ENCODE data around the gene ANKFN1.
A peak's percentile ranks its signal among the peaks of the same experiment; 100 is the strongest.

The ANKFN1 gene

DNA sequence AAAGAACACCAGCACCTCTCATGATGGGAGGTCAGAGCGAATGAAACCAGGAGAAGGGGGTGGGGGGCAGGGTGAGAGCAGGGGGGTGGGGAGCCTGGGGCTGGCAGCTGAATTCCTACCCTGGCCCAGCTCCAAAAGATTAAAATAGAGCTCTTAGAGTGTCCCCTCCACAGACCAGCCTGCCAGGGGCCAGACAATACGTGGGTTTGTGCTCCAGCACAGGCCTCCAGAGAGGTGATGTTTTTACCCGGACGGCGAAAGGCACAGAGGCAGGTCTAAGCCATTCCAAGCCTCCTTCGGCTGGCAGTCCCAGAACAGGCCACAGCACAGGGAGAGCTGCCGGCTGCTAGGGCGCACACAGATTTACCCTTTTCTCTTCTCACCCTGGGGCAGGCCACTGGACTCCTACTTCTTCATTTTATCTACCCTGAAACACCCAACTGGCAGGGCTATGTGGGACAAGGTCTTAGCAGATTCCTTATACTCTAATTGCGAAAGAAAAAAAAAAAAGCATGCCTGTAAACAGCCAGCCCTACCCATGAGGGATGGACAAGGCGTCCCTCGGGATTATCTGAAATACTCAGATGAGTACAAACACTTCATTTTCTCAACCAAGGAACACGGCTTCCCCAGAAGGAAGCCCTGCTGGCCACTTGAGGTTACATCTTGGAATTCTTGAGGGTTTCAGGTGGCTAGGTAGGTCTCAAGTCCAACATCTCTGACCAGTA, 368.3 kb downstream of the ANKFN1 start:
- H3K27ac ChIP-seq (ENCODE audit: insufficient read depth in 1 of 2, low read depth in 1 of 2, low read length in 2 of 2, poor library complexity in 1 of 2, severe bottlenecking in 2 of 2), result no peak overlapping the region
- no peak overlapping the region for H3K4me3 ChIP-seq (ENCODE audit: control insufficient read depth in 1 of 7, extremely low read depth in 1 of 7, insufficient read depth in 4 of 7, low read depth in 2 of 7, low read length in 6 of 7)
- DNase-seq, result no peak
- H3K4me1 ChIP-seq (ENCODE audit: control extremely low read depth in 1 of 4, control insufficient read depth in 4 of 4, insufficient read depth in 4 of 4, low read length in 3 of 4), result no peaks in the 10 kb centered on the region
- no peaks in the 10 kb centered on the region for H3K9me3 ChIP-seq (ENCODE audit: control extremely low read depth in 1 of 5, control insufficient read depth in 4 of 5, insufficient read depth in 2 of 5, low read depth in 1 of 5, low read length in 4 of 5)
- WGBS (ENCODE audit: insufficient coverage), result 100% methylated on average over 6 of the region's 12 CpGs
- POLR2A ChIA-PET, result no interaction called here
- no peaks in the 10 kb centered on the region for H3K36me3 ChIP-seq (ENCODE audit: control insufficient read depth in 4 of 4, insufficient read depth in 4 of 4, low read length in 3 of 4)
- no peaks in the 10 kb centered on the region for H3K27me3 ChIP-seq (replicated peaks in 2 of 5; ENCODE audit: control insufficient read depth in 4 of 5, insufficient read depth in 5 of 5, low read length in 4 of 5)
- CTCF ChIA-PET, result no interaction called here

DNA sequence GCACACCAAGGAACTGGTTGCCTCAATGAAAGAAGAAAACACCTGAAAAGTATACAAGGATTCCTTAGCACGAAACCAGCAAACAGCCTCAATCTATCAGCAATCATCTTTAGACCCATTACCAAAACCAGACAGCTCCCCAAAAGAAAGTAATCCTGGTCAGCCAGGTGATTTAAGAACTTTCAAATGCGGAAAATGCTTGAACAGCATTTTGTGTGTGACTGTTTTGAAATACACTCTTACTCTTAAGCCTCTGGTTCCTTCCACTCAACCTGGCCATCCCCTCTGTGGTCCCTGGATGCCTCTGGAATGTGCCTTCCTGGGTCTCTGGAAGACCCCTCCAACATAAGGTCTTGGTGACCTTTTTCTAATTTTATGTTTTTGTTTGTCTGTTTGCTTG, 369.8 kb downstream of the ANKFN1 start:
- WGBS (ENCODE audit: insufficient coverage), result 88% methylated on average over 1 of the region's 2 CpGs
- DNase-seq, result no peak
- Histone ChIP-seq H3K36me3 (ENCODE audit: control insufficient read depth in 4 of 4, insufficient read depth in 4 of 4, low read length in 3 of 4) (no peaks in the 10 kb centered on the region), H3K27me3 (replicated peaks in 2 of 5; ENCODE audit: control insufficient read depth in 4 of 5, insufficient read depth in 5 of 5, low read length in 4 of 5) (no peaks in the 10 kb centered on the region), H3K9me3 (ENCODE audit: control extremely low read depth in 1 of 5, control insufficient read depth in 4 of 5, insufficient read depth in 2 of 5, low read depth in 1 of 5, low read length in 4 of 5) (no peaks in the 10 kb centered on the region), H3K4me1 (ENCODE audit: control extremely low read depth in 1 of 4, control insufficient read depth in 4 of 4, insufficient read depth in 4 of 4, low read length in 3 of 4) (no peaks in the 10 kb centered on the region), H3K27ac (ENCODE audit: insufficient read depth in 1 of 2, low read depth in 1 of 2, low read length in 2 of 2, poor library complexity in 1 of 2, severe bottlenecking in 2 of 2) (no peak overlapping the region), H3K4me3 (ENCODE audit: control insufficient read depth in 1 of 7, extremely low read depth in 1 of 7, insufficient read depth in 4 of 7, low read depth in 2 of 7, low read length in 6 of 7) (no peak overlapping the region)
- POLR2A ChIA-PET, result no interaction called here
- CTCF ChIA-PET, result no interaction called here

DNA sequence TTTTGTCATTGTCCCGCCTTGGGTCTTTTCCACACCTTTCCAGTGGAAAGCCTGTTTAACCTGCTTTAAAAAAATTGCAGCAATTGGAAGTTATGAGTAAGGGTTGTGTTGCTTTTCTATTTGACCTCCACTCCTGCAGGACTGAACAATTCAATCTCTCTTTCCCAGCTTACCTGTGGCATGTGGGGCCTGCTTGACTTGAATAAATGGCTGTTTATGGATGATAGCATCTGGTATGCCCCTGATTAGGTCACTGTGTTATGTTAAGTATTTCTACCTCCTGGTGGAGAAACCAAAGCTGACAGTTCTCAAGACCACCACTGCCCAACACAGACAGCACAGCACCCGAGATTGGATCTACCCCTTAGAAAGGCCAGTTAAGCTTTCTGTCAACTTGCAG, 375.4 kb downstream of the ANKFN1 start:
- ChIA-PET CTCF (interaction anchor here (1.0 to 1.1 kb wide), 2 partner anchors 9 to 19 kb away, joined by 3 to 4 read pairs; no protein-coding TSS in a partner anchor), POLR2A (no interaction called here)
- no peaks in the 10 kb centered on the region for H3K27me3 ChIP-seq (replicated peaks in 2 of 5; ENCODE audit: control insufficient read depth in 4 of 5, insufficient read depth in 5 of 5, low read length in 4 of 5)
- H3K36me3 ChIP-seq (ENCODE audit: control insufficient read depth in 4 of 4, insufficient read depth in 4 of 4, low read length in 3 of 4), result no peaks in the 10 kb centered on the region
- H3K9me3 ChIP-seq (ENCODE audit: control extremely low read depth in 1 of 5, control insufficient read depth in 4 of 5, insufficient read depth in 2 of 5, low read depth in 1 of 5, low read length in 4 of 5), result no peaks in the 10 kb centered on the region
- H3K4me3 ChIP-seq (ENCODE audit: control insufficient read depth in 1 of 7, extremely low read depth in 1 of 7, insufficient read depth in 4 of 7, low read depth in 2 of 7, low read length in 6 of 7), result no peak overlapping the region
- WGBS (ENCODE audit: insufficient coverage), result 100% methylated on average over 1 of the region's 2 CpGs
- no peak for DNase-seq
- no peak overlapping the region for H3K27ac ChIP-seq (ENCODE audit: insufficient read depth in 1 of 2, low read depth in 1 of 2, low read length in 2 of 2, poor library complexity in 1 of 2, severe bottlenecking in 2 of 2)
- no peaks in the 10 kb centered on the region for H3K4me1 ChIP-seq (ENCODE audit: control extremely low read depth in 1 of 4, control insufficient read depth in 4 of 4, insufficient read depth in 4 of 4, low read length in 3 of 4)

DNA sequence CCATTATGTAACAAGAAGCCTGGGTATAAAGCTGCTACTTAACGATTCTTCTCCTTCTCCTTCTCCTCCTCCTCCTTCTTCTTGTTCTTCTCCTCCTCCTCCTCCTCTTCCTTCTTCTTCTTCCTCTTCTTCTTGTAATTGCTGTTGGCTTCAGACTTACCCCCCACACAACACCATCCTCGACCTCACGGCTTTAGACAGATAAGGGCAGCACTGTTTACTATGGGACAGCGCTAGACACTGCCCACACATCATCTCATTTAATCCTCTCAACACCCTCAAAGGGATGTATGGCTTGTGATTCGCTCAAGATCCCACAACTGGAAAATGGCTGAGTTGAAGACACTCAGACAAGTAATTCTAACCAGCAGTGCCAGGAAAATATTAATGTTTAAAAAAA, 379.7 kb downstream of the ANKFN1 start:
- no peaks in the 10 kb centered on the region for H3K27me3 ChIP-seq (replicated peaks in 2 of 5; ENCODE audit: control insufficient read depth in 4 of 5, insufficient read depth in 5 of 5, low read length in 4 of 5)
- WGBS (ENCODE audit: insufficient coverage), result 67% methylated on average over 1 of the region's 5 CpGs
- H3K36me3 ChIP-seq (ENCODE audit: control insufficient read depth in 4 of 4, insufficient read depth in 4 of 4, low read length in 3 of 4), result no peaks in the 10 kb centered on the region
- H3K9me3 ChIP-seq (ENCODE audit: control extremely low read depth in 1 of 5, control insufficient read depth in 4 of 5, insufficient read depth in 2 of 5, low read depth in 1 of 5, low read length in 4 of 5), result no peaks in the 10 kb centered on the region
- ChIA-PET POLR2A (no interaction called here), CTCF (interaction anchor here (0.7 kb wide), 1 partner anchor 12 kb away, joined by 3 read pairs; no protein-coding TSS in a partner anchor)
- no peak for DNase-seq
- no peak overlapping the region for H3K27ac ChIP-seq (ENCODE audit: insufficient read depth in 1 of 2, low read depth in 1 of 2, low read length in 2 of 2, poor library complexity in 1 of 2, severe bottlenecking in 2 of 2)
- H3K4me1 ChIP-seq (ENCODE audit: control extremely low read depth in 1 of 4, control insufficient read depth in 4 of 4, insufficient read depth in 4 of 4, low read length in 3 of 4), result peaks cover 0 to 6% (median 0%) of the 10 kb centered on the region in 4 experiments
- H3K4me3 ChIP-seq (ENCODE audit: control insufficient read depth in 1 of 7, extremely low read depth in 1 of 7, insufficient read depth in 4 of 7, low read depth in 2 of 7, low read length in 6 of 7), result no peak overlapping the region

DNA sequence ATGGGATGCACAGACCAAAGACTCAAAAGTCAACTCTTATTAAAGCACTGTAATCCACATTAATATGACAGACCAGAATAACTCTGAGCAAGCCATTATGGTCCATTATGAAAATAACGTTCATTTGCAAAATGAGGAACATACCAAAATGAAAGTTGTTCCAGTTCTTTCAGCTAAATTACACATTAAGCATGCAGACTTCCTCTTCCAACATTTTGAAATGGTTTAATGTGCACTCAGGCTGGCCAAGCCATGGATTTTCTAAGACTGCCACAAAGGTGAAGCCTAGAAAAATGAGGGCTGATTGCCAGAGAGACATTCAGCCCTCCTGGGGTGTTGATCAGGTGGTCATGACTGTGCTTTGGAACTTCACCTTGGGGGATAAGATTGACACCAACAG, 383.5 kb downstream of the ANKFN1 start:
- WGBS (ENCODE audit: insufficient coverage), result no CpG with 5 or more reads among the region's 1 CpG

DNA sequence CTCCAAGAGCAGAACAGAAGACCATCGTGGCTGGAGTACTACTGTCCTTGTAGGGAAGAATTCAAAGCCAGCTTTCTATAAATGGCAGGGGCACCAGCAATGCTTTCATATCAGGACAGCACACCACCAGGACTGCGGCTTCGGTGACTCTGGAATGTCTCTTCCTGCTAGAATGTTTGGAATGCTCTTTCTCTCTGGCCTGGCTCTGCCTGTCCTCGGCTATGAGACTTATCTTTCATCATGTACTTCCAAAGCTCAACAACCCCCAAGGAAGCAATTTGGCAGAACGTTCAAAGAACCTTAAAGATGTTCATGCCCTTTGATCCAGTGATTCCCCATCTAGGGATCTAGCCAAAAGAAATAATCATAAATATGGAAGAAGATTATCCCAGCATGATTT, 387.6 kb downstream of the ANKFN1 start:
- Histone ChIP-seq H3K36me3 (ENCODE audit: control insufficient read depth in 4 of 4, insufficient read depth in 4 of 4, low read length in 3 of 4) (no peaks in the 10 kb centered on the region), H3K9me3 (ENCODE audit: control extremely low read depth in 1 of 5, control insufficient read depth in 4 of 5, insufficient read depth in 2 of 5, low read depth in 1 of 5, low read length in 4 of 5) (no peaks in the 10 kb centered on the region), H3K27me3 (replicated peaks in 2 of 5; ENCODE audit: control insufficient read depth in 4 of 5, insufficient read depth in 5 of 5, low read length in 4 of 5) (no peaks in the 10 kb centered on the region), H3K4me1 (ENCODE audit: control extremely low read depth in 1 of 4, control insufficient read depth in 4 of 4, insufficient read depth in 4 of 4, low read length in 3 of 4) (peaks cover 0 to 6% (median 0%) of the 10 kb centered on the region in 4 experiments), H3K27ac (ENCODE audit: insufficient read depth in 1 of 2, low read depth in 1 of 2, low read length in 2 of 2, poor library complexity in 1 of 2, severe bottlenecking in 2 of 2) (no peak overlapping the region), H3K4me3 (ENCODE audit: control insufficient read depth in 1 of 7, extremely low read depth in 1 of 7, insufficient read depth in 4 of 7, low read depth in 2 of 7, low read length in 6 of 7) (no peak overlapping the region)
- no peak for DNase-seq
- CTCF ChIA-PET, result interaction anchor here (1.0 kb wide), 1 partner anchor 9 kb away, joined by 3 read pairs; no protein-coding TSS in a partner anchor
- POLR2A ChIA-PET, result no interaction called here
- WGBS (ENCODE audit: insufficient coverage), result 94% methylated on average over 3 of the region's 5 CpGs

More for the DNA sequence above, 383.5 kb downstream of the ANKFN1 start:
- DNase-seq, result peak; percentile 1 to 61 (median 48)
- H3K27ac ChIP-seq (ENCODE audit: insufficient read depth in 1 of 2, low read depth in 1 of 2, low read length in 2 of 2, poor library complexity in 1 of 2, severe bottlenecking in 2 of 2), result no peak overlapping the region
- ChIA-PET CTCF (interaction anchor here (1.6 kb wide), 1 partner anchor 21 kb away, joined by 3 read pairs; no protein-coding TSS in a partner anchor), POLR2A (no interaction called here)
- no peak overlapping the region for H3K4me3 ChIP-seq (ENCODE audit: control insufficient read depth in 1 of 7, extremely low read depth in 1 of 7, insufficient read depth in 4 of 7, low read depth in 2 of 7, low read length in 6 of 7)
- peaks cover 0 to 6% (median 0%) of the 10 kb centered on the region in 4 experiments for H3K4me1 ChIP-seq (ENCODE audit: control extremely low read depth in 1 of 4, control insufficient read depth in 4 of 4, insufficient read depth in 4 of 4, low read length in 3 of 4)
- no peaks in the 10 kb centered on the region for H3K36me3 ChIP-seq (ENCODE audit: control insufficient read depth in 4 of 4, insufficient read depth in 4 of 4, low read length in 3 of 4)
- no peaks in the 10 kb centered on the region for H3K9me3 ChIP-seq (ENCODE audit: control extremely low read depth in 1 of 5, control insufficient read depth in 4 of 5, insufficient read depth in 2 of 5, low read depth in 1 of 5, low read length in 4 of 5)
- no peaks in the 10 kb centered on the region for H3K27me3 ChIP-seq (replicated peaks in 2 of 5; ENCODE audit: control insufficient read depth in 4 of 5, insufficient read depth in 5 of 5, low read length in 4 of 5)

DNA sequence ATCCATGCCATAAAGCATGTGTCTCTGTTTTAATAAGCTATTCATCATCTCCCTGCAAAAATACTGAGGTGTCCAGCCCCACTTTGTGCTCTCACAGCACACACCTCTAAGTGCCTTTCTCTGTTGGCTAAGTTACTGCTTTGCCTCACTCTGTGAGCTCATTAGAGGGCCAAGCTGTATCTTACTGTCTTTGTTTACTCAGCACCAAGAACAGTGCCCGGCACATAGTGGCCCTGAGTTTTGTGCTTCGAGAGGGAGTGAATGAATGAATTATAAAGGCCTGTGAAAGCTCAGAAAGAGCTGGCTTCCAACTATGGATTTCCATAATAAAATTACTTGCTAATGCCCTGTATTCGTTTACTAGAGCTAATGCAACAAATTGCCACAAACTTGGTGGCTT, 390.0 kb downstream of the ANKFN1 start:
- CTCF ChIA-PET, result no interaction called here
- Histone ChIP-seq H3K27me3 (replicated peaks in 2 of 5; ENCODE audit: control insufficient read depth in 4 of 5, insufficient read depth in 5 of 5, low read length in 4 of 5) (no peaks in the 10 kb centered on the region), H3K27ac (ENCODE audit: insufficient read depth in 1 of 2, low read depth in 1 of 2, low read length in 2 of 2, poor library complexity in 1 of 2, severe bottlenecking in 2 of 2) (no peak overlapping the region), H3K36me3 (ENCODE audit: control insufficient read depth in 4 of 4, insufficient read depth in 4 of 4, low read length in 3 of 4) (no peaks in the 10 kb centered on the region), H3K9me3 (ENCODE audit: control extremely low read depth in 1 of 5, control insufficient read depth in 4 of 5, insufficient read depth in 2 of 5, low read depth in 1 of 5, low read length in 4 of 5) (no peaks in the 10 kb centered on the region), H3K4me3 (ENCODE audit: control insufficient read depth in 1 of 7, extremely low read depth in 1 of 7, insufficient read depth in 4 of 7, low read depth in 2 of 7, low read length in 6 of 7) (no peak overlapping the region), H3K4me1 (ENCODE audit: control extremely low read depth in 1 of 4, control insufficient read depth in 4 of 4, insufficient read depth in 4 of 4, low read length in 3 of 4) (no peaks in the 10 kb centered on the region)
- WGBS (ENCODE audit: insufficient coverage), result 95% methylated on average over 2 of the region's 3 CpGs
- POLR2A ChIA-PET, result no interaction called here
- DNase-seq, result no peak
